HG03175 (cell line): ENCODE measurements around the gene ERVK3-1.

ENCODE experiments used
- ATAC-seq: cut with Tn5 transposase; IDR thresholded peaks from one replicate; pipeline ENCODE4 v1.9.1; 2021; ENCODE audit warnings: mild to moderate bottlenecking, moderate library complexity; ENCODE audit not compliant: unreplicated experiment

ERVK3-1 gene

DNA sequence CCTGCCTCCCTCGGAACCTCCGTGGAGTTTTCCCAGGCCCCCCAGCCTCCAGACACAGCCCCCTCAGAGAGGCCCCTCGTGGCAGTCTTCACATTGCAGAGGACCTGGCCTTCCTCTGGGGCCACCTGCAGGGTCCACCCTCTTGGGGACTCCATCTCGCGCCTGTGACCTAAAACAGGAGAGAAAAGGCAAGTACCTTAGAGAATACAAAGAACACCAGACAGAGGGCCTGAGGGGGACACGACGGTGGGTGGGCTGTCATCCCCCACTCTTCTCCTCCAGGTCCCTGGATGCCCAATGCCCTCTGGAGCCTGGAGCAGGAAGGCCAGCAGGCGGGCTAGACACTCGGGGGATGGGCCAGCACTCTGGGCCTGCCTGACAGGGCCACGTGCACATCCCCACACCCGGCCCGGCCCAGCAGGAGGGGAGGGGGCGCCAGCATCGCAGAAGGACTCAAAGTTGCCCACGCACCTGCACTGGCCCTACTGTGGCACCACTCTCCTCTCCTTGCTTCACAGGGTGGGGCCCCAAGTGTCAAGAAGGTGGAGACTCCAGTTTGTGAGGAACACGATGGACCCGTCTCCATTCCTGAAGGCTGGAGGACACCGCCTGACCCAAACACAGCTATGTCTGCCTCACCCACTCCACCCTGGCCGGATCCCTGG lies 52.4 kb downstream of the ERVK3-1 start:
- no peak for ATAC-seq

DNA sequence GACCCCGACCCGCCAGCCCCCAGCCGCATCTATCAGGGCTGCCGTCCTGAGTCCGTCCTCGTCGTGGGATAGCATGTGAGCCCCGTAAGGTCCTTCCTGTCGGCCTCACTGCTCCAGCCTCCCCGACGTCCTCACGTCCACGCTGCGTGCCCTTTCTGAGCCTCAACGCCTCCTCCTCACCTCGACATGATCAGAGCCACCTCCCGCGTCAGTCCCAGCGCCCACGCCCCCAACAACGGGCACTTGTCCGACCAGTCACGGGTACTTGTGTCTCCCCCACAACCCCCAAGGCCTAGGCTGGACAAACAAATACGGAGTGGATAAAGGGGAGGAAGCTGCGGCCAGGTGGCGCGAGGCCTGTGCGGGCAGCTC lies 56.7 kb downstream of the ERVK3-1 start:
- peak; percentile 16 for ATAC-seq

DNA sequence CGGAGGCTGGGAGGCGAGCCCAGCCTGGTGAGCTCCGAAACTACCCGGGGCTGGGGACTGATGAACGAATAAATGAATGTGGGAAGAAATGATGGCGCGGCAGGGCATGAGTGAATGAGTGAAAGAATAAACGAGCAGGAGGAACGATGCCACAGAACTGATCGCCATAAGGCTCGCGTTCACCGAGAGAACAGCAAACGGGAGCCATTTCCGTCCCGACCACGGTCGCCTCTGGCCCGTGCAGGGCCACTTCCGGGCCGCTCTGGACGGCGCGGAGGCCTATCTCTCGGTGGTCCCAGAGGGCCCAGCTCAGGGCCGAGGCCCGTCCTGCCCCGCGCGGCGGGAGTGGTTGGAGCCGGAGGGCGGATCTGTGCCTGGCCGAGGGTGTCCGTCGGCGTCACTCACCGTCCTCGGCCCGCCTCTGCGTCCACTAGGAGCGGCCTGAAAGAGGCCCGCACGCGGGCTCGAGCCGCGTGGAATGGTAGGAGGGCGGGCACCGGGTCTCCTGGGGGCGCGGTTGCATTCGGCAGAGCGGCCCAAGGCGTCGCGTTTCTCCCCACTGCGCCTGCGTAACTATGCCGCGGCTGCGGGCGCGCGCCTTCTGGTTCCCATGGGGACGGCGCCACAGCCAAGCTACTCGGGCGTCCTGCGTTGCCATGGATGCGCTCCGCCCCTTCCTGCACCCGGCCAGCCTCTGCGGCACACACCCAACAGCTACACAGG lies 57.3 kb downstream of the ERVK3-1 start, which contains the start of gene ZNF497:
Gene ZNF497, minus strand, starts transcription at position 480 of the 723 bp plus-strand sequence. CDS start 5,116 bp downstream, outside the sequence.
- peak; percentile 78 for ATAC-seq

DNA sequence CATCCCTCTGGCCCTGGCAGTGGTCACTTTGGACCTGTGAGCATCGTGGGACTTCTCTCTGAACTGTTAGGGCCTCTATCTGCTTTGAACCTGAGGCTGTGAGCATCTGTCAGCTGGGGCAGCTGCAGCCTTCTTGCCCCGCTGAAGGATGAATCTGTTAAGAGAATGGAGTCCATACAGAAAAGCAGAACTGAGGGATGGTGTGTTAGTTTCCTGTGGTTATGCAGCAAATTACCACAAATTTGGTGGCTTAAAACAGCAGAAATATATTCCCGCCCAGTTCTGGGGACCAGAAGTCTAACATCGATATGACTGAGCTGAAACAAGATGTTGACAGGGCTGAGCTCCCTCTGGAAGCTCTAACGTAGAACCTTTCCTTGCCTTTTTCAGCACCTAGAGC lies 59.0 kb downstream of the ERVK3-1 start:
- no peak for ATAC-seq
